Suprapubic skin (tissue), 4 donors: ENCODE data around the gene SLC5A9. TPM values are rescaled to one million over a fixed set of nuclear protein-coding genes. Genes with fewer than 3 reads are reported as not detected.

Source experiments
- DNase-seq, 2 donors: peaks; one replicate each; pipeline ENCODE4 v3.0.0-alpha.2; 2019; ENCODE audit warnings: low spot score in 2 of 2
- H3K27ac ChIP-seq: fragments of 200-600 bp; sonication (generic); one replicate; pipeline ENCODE4 v1.5.1; 2019
- H3K27me3 ChIP-seq: fragments of 200-600 bp; sonication (generic); one replicate; pipeline ENCODE4 v1.5.1; 2019
- H3K36me3 ChIP-seq: fragments of 200-600 bp; sonication (generic); one replicate; pipeline ENCODE4 v1.5.1; 2019
- H3K4me1 ChIP-seq: fragments of 200-600 bp; sonication (generic); one replicate; pipeline ENCODE4 v1.5.1; 2019
- H3K4me3 ChIP-seq: fragments of 200-600 bp; sonication (generic); one replicate; pipeline ENCODE4 v1.5.1; 2019; ENCODE audit warnings: mild to moderate bottlenecking
- H3K9me3 ChIP-seq: fragments of 200-600 bp; sonication (generic); one replicate; pipeline ENCODE4 v1.5.1; 2019
- CTCF ChIP-seq, 2 donors: fragments of 200-600 bp in 1 of 2; fragments of 450-650 bp in 1 of 2; sonication (generic) in 1 of 2; IDR thresholded peaks; one replicate each; pipeline ENCODE4 v1.5.1; 2016 to 2019; ENCODE audit warnings: antibody characterized with exemption in 2 of 2, mild to moderate bottlenecking in 1 of 2, moderate library complexity in 1 of 2
- EP300 ChIP-seq: sonication (generic); formaldehyde crosslinking; IDR thresholded peaks from one replicate; pipeline ENCODE4 v1.6.1; 2017; ENCODE audit warnings: antibody characterized with exemption
- POLR2A ChIP-seq, 2 donors: fragments of 450-650 bp; IDR thresholded peaks; one replicate each; pipeline ENCODE4 v1.6.1; 2017; ENCODE audit warnings: antibody characterized with exemption in 2 of 2, mild to moderate bottlenecking in 2 of 2, moderate library complexity in 2 of 2
- POLR2AphosphoS5 ChIP-seq, 3 donors: sonication (generic); formaldehyde crosslinking; IDR thresholded peaks; one replicate each; pipeline ENCODE4 v1.6.1; 2017; ENCODE audit warnings: antibody characterized with exemption in 3 of 3
- WGBS: methylation state at CpG from one replicate; pipeline ENCODE4 v1.1.5; 2018; 5-methylcytosine and 5-hydroxymethylcytosine counted together
- total RNA-seq, 4 donors: library from RNA; depleted of rRNA; stranded (reverse); fragments of >200 nt; gene quantifications; one replicate each; pipeline ENCODE4 v1.1.0, GENCODE V29; 2016

SLC5A9 gene
- total RNA-seq, 4 donors from 2014 or later, result 2.9 to 4.7 (median 3.3) TPM

GRCh38 chr1:48251323-48251722 lies 28.8 kb downstream of the SLC5A9 start:
- no peak for DNase-seq
- Histone ChIP-seq H3K27me3 (no peaks in the 10 kb centered on the region), H3K9me3 (no peaks in the 10 kb centered on the region), H3K27ac (no peak overlapping the region), H3K36me3 (no peaks in the 10 kb centered on the region), H3K4me1 (no peaks in the 10 kb centered on the region), H3K4me3 (no peak overlapping the region)
- TF ChIP-seq POLR2AphosphoS5 (IDR thresholded peaks at IDR 0.05) (no peak), POLR2A (IDR thresholded peaks at IDR 0.05) (no peak), CTCF (IDR thresholded peaks at IDR 0.05) (no peak), EP300 (no peak)
- WGBS, result 96% methylated on average over 2 of the region's 2 CpGs

- no peaks in the 10 kb centered on the region for H3K36me3 ChIP-seq
- H3K9me3 ChIP-seq, result no peaks in the 10 kb centered on the region
- no peaks in the 10 kb centered on the region for H3K27me3 ChIP-seq
- H3K4me1 ChIP-seq, result no peaks in the 10 kb centered on the region
- H3K4me3 ChIP-seq, result no peak overlapping the region
- WGBS, result 89% methylated on average over 3 of the region's 3 CpGs
- no peak overlapping the region for H3K27ac ChIP-seq
- DNase-seq, result no peak
- TF ChIP-seq EP300, result no peak
- no peak for TF ChIP-seq CTCF (IDR thresholded peaks at IDR 0.05)
- no peak for TF ChIP-seq POLR2AphosphoS5 (IDR thresholded peaks at IDR 0.05)
- no peak for TF ChIP-seq POLR2A (IDR thresholded peaks at IDR 0.05)
These were observed 29.3 kb downstream of the SLC5A9 start for GRCh38 chr1:48251821-48252220.

GRCh38 chr1:48254254-48254653 lies 31.7 kb downstream of the SLC5A9 start:
- DNase-seq, result no peak
- Histone ChIP-seq H3K4me3 (no peak overlapping the region), H3K36me3 (no peaks in the 10 kb centered on the region), H3K27ac (no peak overlapping the region), H3K9me3 (no peaks in the 10 kb centered on the region), H3K4me1 (no peaks in the 10 kb centered on the region), H3K27me3 (no peaks in the 10 kb centered on the region)
- no peak for TF ChIP-seq POLR2A (IDR thresholded peaks at IDR 0.05)
- TF ChIP-seq POLR2AphosphoS5 (IDR thresholded peaks at IDR 0.05), result no peak
- no peak for TF ChIP-seq EP300
- no peak for TF ChIP-seq CTCF (IDR thresholded peaks at IDR 0.05)
- 78% methylated on average over 1 of the region's 1 CpG for WGBS

GRCh38 chr1:48258106-48258505 lies 35.6 kb downstream of the SLC5A9 start:
- no peaks in the 10 kb centered on the region for H3K9me3 ChIP-seq
- no peaks in the 10 kb centered on the region for H3K36me3 ChIP-seq
- DNase-seq, result no peak
- no peak for TF ChIP-seq POLR2A (IDR thresholded peaks at IDR 0.05)
- no peak for TF ChIP-seq POLR2AphosphoS5 (IDR thresholded peaks at IDR 0.05)
- TF ChIP-seq CTCF (IDR thresholded peaks at IDR 0.05), result no peak
- no peak for TF ChIP-seq EP300
- H3K27ac ChIP-seq, result no peak overlapping the region
- H3K4me3 ChIP-seq, result no peak overlapping the region
- WGBS, result 100% methylated on average over 1 of the region's 1 CpG
- H3K27me3 ChIP-seq, result no peaks in the 10 kb centered on the region
- no peaks in the 10 kb centered on the region for H3K4me1 ChIP-seq

- Histone ChIP-seq H3K27me3 (no peaks in the 10 kb centered on the region), H3K27ac (no peak overlapping the region), H3K36me3 (no peaks in the 10 kb centered on the region), H3K4me1 (no peaks in the 10 kb centered on the region), H3K9me3 (no peaks in the 10 kb centered on the region), H3K4me3 (no peak overlapping the region)
- no peak for DNase-seq
- TF ChIP-seq CTCF (IDR thresholded peaks at IDR 0.05) (no peak), EP300 (no peak), POLR2AphosphoS5 (IDR thresholded peaks at IDR 0.05) (no peak), POLR2A (IDR thresholded peaks at IDR 0.05) (no peak)
These were observed 39.4 kb downstream of the SLC5A9 start for GRCh38 chr1:48261881-48262400.
